H1 (cell line): Measurements from ENCODE around the gene LIPC. TPM values are rescaled to one million over a fixed set of nuclear protein-coding genes. Genes with fewer than 3 reads are reported as not detected.

Experiments
- CTCF ChIA-PET: fragments of 300-600 bp; sonication (Branson Sonifier 250); formaldehyde crosslinking; loops from one replicate; lab custom pipeline; 2021; ENCODE audit not compliant: partially characterized antibody; lab: Charles Lee
- POLR2A ChIA-PET: fragments of 300-600 bp; sonication (Branson Sonifier 250); formaldehyde crosslinking; loops from one replicate; lab custom pipeline; 2021; ENCODE audit warnings: inconsistent platforms; ENCODE audit not compliant: partially characterized antibody; lab: Charles Lee
- DNase-seq, 2 experiments: peaks; one replicate each; pipeline versions ENCODE4 v3.0.0 to v3.0.0-alpha.2; 2010 to 2022; ENCODE audit warnings: low spot score in 2 of 2, low read depth in 1 of 2, mixed read lengths in 1 of 2
- FAIRE-seq: peaks from 2 replicates; lab custom pipeline; 2011; peaks lifted over from hg19 to GRCh38; lab: Jason Lieb, UNC
- H2AFZ ChIP-seq: 2 replicates; pipeline ENCODE4 v1.8.1; 2012; ENCODE audit warnings: low read length, inconsistent platforms
- H2AK5ac ChIP-seq: 2 replicates; pipeline ENCODE4 v1.6.1; 2013; ENCODE audit warnings: low read depth, low read length
- H2BK120ac ChIP-seq: replicated peaks from 2 replicates; pipeline ENCODE3; 2013; ENCODE audit warnings: low read depth, low read length, inconsistent platforms
- H2BK12ac ChIP-seq: 2 replicates; pipeline ENCODE4 v1.6.1; 2013; ENCODE audit warnings: low read depth, low read length
- H2BK15ac ChIP-seq: 2 replicates; pipeline ENCODE4 v1.6.1; 2013; ENCODE audit warnings: low read length
- H2BK20ac ChIP-seq: 2 replicates; pipeline ENCODE4 v1.6.1; 2013; ENCODE audit warnings: low read length
- H2BK5ac ChIP-seq: 2 replicates; pipeline ENCODE4 v1.6.1; 2013; ENCODE audit warnings: low read depth, low read length
- H3K14ac ChIP-seq: 2 replicates; pipeline ENCODE4 v1.6.1; 2013; ENCODE audit warnings: inconsistent platforms; ENCODE audit not compliant: insufficient read length
- H3K18ac ChIP-seq: 2 replicates; pipeline ENCODE4 v1.6.1; 2013; ENCODE audit warnings: low read length; ENCODE audit errors: extremely low read depth
- H3K23ac ChIP-seq: 2 replicates; pipeline ENCODE4 v1.6.1; 2013; ENCODE audit warnings: inconsistent platforms; ENCODE audit not compliant: insufficient read length
- H3K23me2 ChIP-seq: 2 replicates; pipeline ENCODE4 v1.6.1; 2013; ENCODE audit warnings: low read depth, low read length
- H3K27ac ChIP-seq: 2 replicates; pipeline ENCODE4 v1.6.1; 2011; ENCODE audit warnings: low read depth, low read length, inconsistent platforms
- H3K27me3 ChIP-seq, 4 experiments: replicated peaks in 1 of 4; 1 replicate in 1 of 4; 2 replicates in 3 of 4; pipeline versions ENCODE4 v1.6.1 to v1.8.1; 2011 to 2013; ENCODE audit warnings: low read length in 3 of 4, mild to moderate bottlenecking in 3 of 4, inconsistent platforms in 2 of 4, mixed read lengths in 2 of 4, moderate library complexity in 1 of 4; ENCODE audit not compliant: control insufficient read depth in 3 of 4, insufficient read depth in 3 of 4; ENCODE audit errors: extremely low read depth in 1 of 4
- H3K36me3 ChIP-seq, 4 experiments: 2 replicates each; pipeline versions ENCODE4 v1.6.1 to v1.8.1; 2011 to 2013; ENCODE audit warnings: mild to moderate bottlenecking in 4 of 4, low read length in 3 of 4, moderate library complexity in 2 of 4, control low read depth in 1 of 4, inconsistent platforms in 1 of 4; ENCODE audit not compliant: insufficient read depth in 4 of 4, control insufficient read depth in 2 of 4
- H3K4ac ChIP-seq: replicated peaks from 2 replicates; pipeline ENCODE3; 2013; ENCODE audit warnings: low read length, low read depth, mixed read lengths, inconsistent platforms; ENCODE audit not compliant: insufficient read length
- H3K4me1 ChIP-seq, 4 experiments: replicated peaks in 1 of 4; 1 replicate in 1 of 4; 2 replicates in 3 of 4; pipeline versions ENCODE4 v1.6.1 to v1.8.1; 2011 to 2013; ENCODE audit warnings: low read length in 3 of 4, inconsistent platforms in 2 of 4, mixed read lengths in 1 of 4; ENCODE audit not compliant: insufficient read depth in 4 of 4, control insufficient read depth in 3 of 4
- H3K4me2 ChIP-seq, 2 experiments: 2 replicates each; pipeline versions ENCODE4 v1.6.1 to v1.8.1; 2011 to 2013; ENCODE audit warnings: low read depth in 2 of 2, low read length in 2 of 2, control low read depth in 1 of 2, inconsistent platforms in 1 of 2, mild to moderate bottlenecking in 1 of 2; ENCODE audit not compliant: insufficient read depth in 1 of 2
- H3K4me3 ChIP-seq, 4 experiments: fragments of 200-600, 300-600 bp in 1 of 4; sonication (generic), shearing (Covaris generic), sonication (Bioruptor Twin) in 1 of 4; 2 replicates each; pipeline versions ENCODE4 v1.5.1 to v1.8.1; 2011 to 2016; ENCODE audit warnings: low read length in 4 of 4, low read depth in 3 of 4, control low read depth in 2 of 4, inconsistent platforms in 2 of 4, mild to moderate bottlenecking in 2 of 4, mixed read lengths in 1 of 4, moderate library complexity in 1 of 4; ENCODE audit not compliant: insufficient read depth in 2 of 4; ENCODE audit errors: extremely low read depth in 1 of 4
- H3K56ac ChIP-seq: replicated peaks from 2 replicates; pipeline ENCODE3; 2013; ENCODE audit warnings: low read depth, mild to moderate bottlenecking, mixed read lengths, low read length, inconsistent platforms; ENCODE audit not compliant: insufficient read length
- H3K79me1 ChIP-seq: 2 replicates; pipeline ENCODE4 v1.6.1; 2013; ENCODE audit warnings: low read depth, low read length, control low read depth
- H3K79me2 ChIP-seq, 2 experiments: 2 replicates each; pipeline versions ENCODE4 v1.6.1 to v1.8.1; 2012 to 2013; ENCODE audit warnings: low read length in 2 of 2, mild to moderate bottlenecking in 2 of 2, inconsistent platforms in 1 of 2; ENCODE audit not compliant: insufficient read depth in 2 of 2, control insufficient read depth in 1 of 2
- H3K9ac ChIP-seq, 4 experiments: replicated peaks in 1 of 4; 1 replicate in 1 of 4; 2 replicates in 3 of 4; pipeline versions ENCODE4 v1.6.1 to v1.8.1; 2011 to 2013; ENCODE audit warnings: low read depth in 3 of 4, low read length in 3 of 4, control low read depth in 2 of 4, mild to moderate bottlenecking in 2 of 4, moderate library complexity in 2 of 4, inconsistent platforms in 1 of 4; ENCODE audit errors: extremely low read depth in 1 of 4
- H3K9me3 ChIP-seq, 2 experiments: 2 replicates each; pipeline versions ENCODE4 v1.6.1 to v1.8.1; 2012 to 2013; ENCODE audit warnings: mild to moderate bottlenecking in 2 of 2, moderate library complexity in 2 of 2, control low read depth in 1 of 2, inconsistent platforms in 1 of 2, low read depth in 1 of 2, low read length in 1 of 2, mixed read lengths in 1 of 2; ENCODE audit not compliant: insufficient read depth in 2 of 2
- H4K20me1 ChIP-seq, 2 experiments: replicated peaks in 1 of 2; 2 replicates each; pipeline versions ENCODE3 to v1.8.1; 2011 to 2013; ENCODE audit warnings: inconsistent platforms in 2 of 2, low read length in 2 of 2, mild to moderate bottlenecking in 1 of 2; ENCODE audit not compliant: insufficient read depth in 2 of 2, control insufficient read depth in 1 of 2
- H4K5ac ChIP-seq: 2 replicates; pipeline ENCODE4 v1.6.1; 2013; ENCODE audit warnings: low read length, low read depth, mixed read lengths, inconsistent platforms; ENCODE audit not compliant: insufficient read length
- H4K8ac ChIP-seq: 2 replicates; pipeline ENCODE4 v1.8.0; 2013; ENCODE audit warnings: mild to moderate bottlenecking, moderate library complexity, low read length, inconsistent platforms; ENCODE audit not compliant: insufficient read depth; ENCODE audit errors: extremely low read depth
- H4K91ac ChIP-seq: replicated peaks from 2 replicates; pipeline ENCODE3; 2013; ENCODE audit warnings: low read length, mixed read lengths, inconsistent platforms; ENCODE audit not compliant: insufficient read length
- BRCA1 ChIP-seq: IDR thresholded peaks from 2 replicates; pipeline ENCODE4 v1.6.1; 2012; ENCODE audit warnings: low read depth, low read length, improper control_type of control experiment
- FOSL1 ChIP-seq: IDR thresholded peaks from 2 replicates; pipeline ENCODE4 v1.6.1; 2011; ENCODE audit warnings: mild to moderate bottlenecking, low read depth, low read length, moderate library complexity; ENCODE audit not compliant: insufficient read depth
- HDAC2 ChIP-seq, 2 experiments: fragments of 300-600 bp in 1 of 2; sonication (generic) in 1 of 2; IDR thresholded peaks; 2 replicates each; pipeline ENCODE4 v1.6.1; 2011 to 2012; ENCODE audit warnings: low read depth in 2 of 2, low read length in 2 of 2, mild to moderate bottlenecking in 2 of 2, moderate library complexity in 2 of 2, borderline replicate concordance in 1 of 2, inconsistent platforms in 1 of 2
- KDM1A ChIP-seq: fragments of 200-600, 300-600 bp; sonication (generic); IDR thresholded peaks from 2 replicates; pipeline ENCODE4 v1.7.1; 2016; ENCODE audit warnings: mild to moderate bottlenecking, low read length, borderline replicate concordance
- KDM4A ChIP-seq: IDR thresholded peaks from one replicate; pipeline ENCODE4 v1.7.1; 2012; ENCODE audit warnings: low read depth, mild to moderate bottlenecking, moderate library complexity, low read length, inconsistent platforms; ENCODE audit not compliant: severe bottlenecking
- KDM5A ChIP-seq: fragments of 200-600 bp; IDR thresholded peaks from 2 replicates; pipeline ENCODE4 v1.7.1; 2012; ENCODE audit warnings: mild to moderate bottlenecking, low read length, inconsistent platforms, mixed read lengths
- POLR2AphosphoS5 ChIP-seq: IDR thresholded peaks from 2 replicates; pipeline ENCODE4 v1.6.1; 2011; ENCODE audit warnings: low read depth, low read length
- SAP30 ChIP-seq: fragments of 300-600 bp; sonication (generic); IDR thresholded peaks from 2 replicates; pipeline ENCODE4 v1.7.1; 2012; ENCODE audit warnings: low read length, moderate library complexity, mild to moderate bottlenecking, inconsistent platforms; ENCODE audit not compliant: insufficient read depth, insufficient replicate concordance
- SUZ12 ChIP-seq: fragments of 200-600 bp; sonication (generic); IDR thresholded peaks from 2 replicates; pipeline ENCODE4 v1.6.1; 2012; ENCODE audit warnings: mild to moderate bottlenecking, inconsistent platforms, low read length, moderate library complexity, mixed read lengths
- WGBS, 2 experiments: shearing (Covaris generic) in 1 of 2; methylation state at CpG; one replicate each; pipeline versions ENCODE4 v1.1.6 to v1.1.7; 2013 to 2015; ENCODE audit warnings: low lambda C conversion rate in 2 of 2, mixed read lengths in 2 of 2, inconsistent platforms in 1 of 2, low coverage in 1 of 2, missing lambda C conversion rate in 1 of 2; ENCODE audit not compliant: insufficient replicate concordance in 2 of 2, insufficient coverage in 1 of 2, insufficient read length in 1 of 2; ENCODE audit errors: extremely low coverage in 1 of 2, missing lambda C conversion rate in 1 of 2; 5-methylcytosine and 5-hydroxymethylcytosine counted together
- long read RNA-seq, 2 experiments: library from RNA in 1 of 2; library from capped mRNA in 1 of 2; stranded (forward); transcript quantifications; one replicate each; pipeline ENCODE4 v2.0.0, GENCODE V29; 2021; ENCODE audit warnings: inconsistent platforms in 1 of 2
- polyA minus RNA-seq, 3 experiments: library from RNA; depleted of rRNA, polyadenylated mRNA; stranded (reverse); fragments of >200 nt; gene quantifications; 1 replicate in 2 of 3; 2 replicates in 1 of 3; pipeline ENCODE4 v1.2.3, GENCODE V29; 2011
- polyA plus RNA-seq, 7 experiments: library from polyadenylated mRNA; depleted of rRNA in 3 of 7; stranded (reverse) in 5 of 7; unstranded in 2 of 7; fragments of >200 nt in 5 of 7; fragments of 200-250 nt in 2 of 7; gene quantifications; 1 replicate in 5 of 7; 2 replicates in 1 of 7; 4 replicates in 1 of 7; pipeline versions ENCODE4 v1.2.1 to v1.2.3, GENCODE V29; 2011 to 2013; ENCODE audit warnings: missing spikeins in 2 of 7, mixed read lengths in 2 of 7
- total RNA-seq: library from RNA; stranded (reverse); fragmentation: NEBNext Ultra II Directional; extraction: Animal tissue kit (Norgen Biotek cat#: 25700); gene quantifications from 2 replicates; pipeline ENCODE4 v1.2.1, GENCODE V29; 2021

LIPC gene
- not detected in 2 replicates for total RNA-seq
- polyA plus RNA-seq (2011; rRNA removed), result not detected in 2 replicates
- polyA plus RNA-seq (2011; cell fraction: cytosol; rRNA removed), result not detected
- polyA plus RNA-seq (2011; cell fraction: nucleus; rRNA removed), result not detected
- not detected in 4 replicates for polyA plus RNA-seq (2012, experiment 1 of 2)
- polyA plus RNA-seq (2012, experiment 2 of 2), result not detected
- not detected for polyA plus RNA-seq (2013, experiment 1 of 2)
- not detected for polyA plus RNA-seq (2013, experiment 2 of 2)
- polyA minus RNA-seq (2011; rRNA and poly(A)+ RNA removed), result not detected in 2 replicates
- polyA minus RNA-seq (2011; cell fraction: cytosol; rRNA and poly(A)+ RNA removed), result not detected
- polyA minus RNA-seq (2011; cell fraction: nucleus; rRNA and poly(A)+ RNA removed), result not detected
- long read RNA-seq, experiment 1, result 0 reads
- long read RNA-seq, experiment 2, result 0 reads

DNA sequence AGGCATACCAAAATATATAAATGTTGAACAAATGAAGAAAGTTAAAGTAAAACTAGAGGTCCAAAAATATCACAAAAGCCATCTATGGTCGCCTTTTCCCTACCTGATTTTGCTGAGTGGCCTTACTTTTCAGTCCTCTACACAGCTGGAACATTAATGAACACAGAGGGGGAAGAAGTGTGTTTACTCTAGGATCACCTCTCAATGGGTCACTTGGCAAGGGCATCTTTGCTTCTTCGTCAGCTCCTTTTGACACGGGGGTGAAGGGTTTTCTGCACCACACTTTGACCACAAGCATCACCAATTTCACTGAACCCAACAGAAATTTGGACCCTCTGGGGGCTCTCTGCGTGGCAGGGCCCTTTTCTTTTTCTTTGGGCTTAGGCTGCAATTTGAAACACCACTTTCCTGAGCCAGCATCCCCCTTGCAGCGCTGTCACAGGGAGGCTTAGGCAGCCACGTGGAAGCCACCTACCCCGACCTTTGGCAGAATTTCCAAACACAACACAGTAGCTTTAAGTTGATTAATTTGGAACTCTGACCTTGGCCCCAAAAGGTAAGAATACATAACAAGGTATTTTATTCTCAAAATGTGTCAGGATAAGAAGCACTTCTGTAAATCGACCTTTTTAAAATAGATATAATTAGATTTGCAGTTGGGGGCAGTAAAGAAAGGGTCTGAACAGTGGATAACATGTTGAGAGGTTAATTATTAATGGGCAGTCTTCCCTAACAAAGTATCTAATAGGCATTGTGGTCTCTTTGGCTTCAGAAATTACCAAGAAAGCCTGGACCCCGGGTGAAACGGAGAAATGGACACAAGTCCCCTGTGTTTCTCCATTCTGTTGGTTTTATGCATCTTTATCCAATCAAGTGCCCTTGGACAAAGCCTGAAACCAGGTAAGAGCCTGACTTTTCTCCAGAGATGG lies at the start of gene LIPC:
TSS of gene LIPC (plus strand) at position 771 of the 929 bp plus-strand sequence. CDS start at position 813, 42 bp downstream.
- Histone ChIP-seq H3K56ac (no peak within 1 kb of the TSS), H2BK15ac (no peak within 1 kb of the TSS), H3K18ac (no peak within 1 kb of the TSS), H3K9ac (no peak within 1 kb of the TSS), H4K5ac (no peak within 1 kb of the TSS), H2AFZ (no peak within 1 kb of the TSS), H3K23me2 (no peaks in the 10 kb centered on the region), H4K91ac (no peak within 1 kb of the TSS), H2BK120ac (no peak within 1 kb of the TSS), H3K9me3 (no peaks in the 10 kb centered on the region), H3K79me1 (no peaks in the 10 kb centered on the region), H3K27ac (no peak within 1 kb of the TSS), H3K36me3 (no peaks in the 10 kb centered on the region), H2BK20ac (no peak within 1 kb of the TSS), H3K79me2 (no peaks in the 10 kb centered on the region), H4K8ac (no peak within 1 kb of the TSS), H4K20me1 (no peaks in the 10 kb centered on the region), H3K27me3 (no peaks in the 10 kb centered on the region), H3K23ac (no peak within 1 kb of the TSS), H2AK5ac (no peak within 1 kb of the TSS), H3K4me3 (no peak within 1 kb of the TSS), H3K4me2 (no peak within 1 kb of the TSS), H2BK12ac (no peak within 1 kb of the TSS), H2BK5ac (no peak within 1 kb of the TSS), H3K4me1 (peaks cover 0 to 8% (median 0%) of the 10 kb centered on the region in 4 experiments; a peak in 3 of 7 replicates), H3K14ac (no peak within 1 kb of the TSS), H3K4ac (no peak within 1 kb of the TSS)
- WGBS, 2 experiments, result 80% methylated on average over 10 of the region's 10 CpGs; no CpG with 5 or more reads in 1 of the 2 experiments
- FAIRE-seq (no peak), DNase-seq (no peak)
- ChIA-PET CTCF (interaction anchor here (0.6 kb wide), 1 partner anchor 75 kb away, joined by 3 read pairs; no protein-coding TSS in a partner anchor), POLR2A (no interaction called here)
- TF ChIP-seq SUZ12 (no peak), KDM1A (no peak), KDM5A (no peak), BRCA1 (no peak), KDM4A (no peak), POLR2AphosphoS5 (no peak), HDAC2 (IDR thresholded peaks at IDR 0.05; ENCODE audit: borderline replicate concordance in 1 of 2, low read depth in 2 of 2, low read length in 2 of 2) (no peak), SAP30 (no peak), FOSL1 (no peak)
